Activated CD4-positive, CD25-positive, alpha-beta regulatory T cell treated with anti-CD3 and anti-CD28 coated beads, Interleukin-2, amount 50 U/mL, for 24 hours (primary cell): ENCODE results near the gene KRTAP10-6.
A peak's percentile ranks its signal among the peaks of the same experiment; 100 is the strongest.
"Not testable (repeated sequence)": the region's sequence is repeated elsewhere in the genome, so short reads cannot be mapped to it uniquely, and the experiment has no call there.

Experiments used
- ATAC-seq, 2 donors: fragments of 150-1000 bp; cut with Tn5 transposase; one replicate each; pipeline ENCODE4 v1.10.0; 2021; ENCODE audit warnings: mild to moderate bottlenecking in 1 of 2, moderate library complexity in 1 of 2

KRTAP10-6 gene

GRCh38 chr21:44592446-44593311 is at the start of gene KRTAP10-6:
Gene KRTAP10-6 (minus strand): TSS chr21:44592505. CDS start chr21:44592484, 21 bp downstream.
- no peak for ATAC-seq

- no peak for ATAC-seq
These were observed 48.5 kb upstream of the KRTAP10-6 start for GRCh38 chr21:44640761-44641160.

- no peak for ATAC-seq
These were observed 47.0 kb upstream of the KRTAP10-6 start for GRCh38 chr21:44639331-44639655.

- ATAC-seq = not testable (repeated sequence)
These were observed 46.4 kb upstream of the KRTAP10-6 start for GRCh38 chr21:44638506-44639330.

GRCh38 chr21:44637851-44638348 is 45.6 kb upstream of the KRTAP10-6 start:
- not testable (repeated sequence) for ATAC-seq

GRCh38 chr21:44637018-44637850 is 44.9 kb upstream of the KRTAP10-6 start, which contains the start of gene KRTAP10-10:
Gene KRTAP10-10 (plus strand): TSS chr21:44637356. CDS start chr21:44637418, 62 bp downstream.
- ATAC-seq = no peak

GRCh38 chr21:44636209-44637017 is 44.1 kb upstream of the KRTAP10-6 start:
- ATAC-seq = no peak

- no peak for ATAC-seq
These were observed 39.8 kb upstream of the KRTAP10-6 start for GRCh38 chr21:44632067-44632466.

- ATAC-seq = no peak
These were observed 38.1 kb upstream of the KRTAP10-6 start for GRCh38 chr21:44630440-44630839.

- ATAC-seq = no peak
These were observed 36.5 kb upstream of the KRTAP10-6 start for GRCh38 chr21:44628707-44629391.

- not testable (repeated sequence) for ATAC-seq
These were observed 35.5 kb upstream of the KRTAP10-6 start for GRCh38 chr21:44627831-44628233.

- not testable (repeated sequence) for ATAC-seq
These were observed 35.0 kb upstream of the KRTAP10-6 start for GRCh38 chr21:44627181-44627822.

- no peak for ATAC-seq
These were observed 34.4 kb upstream of the KRTAP10-6 start, which contains the start of gene KRTAP10-9 for GRCh38 chr21:44626673-44627143. Gene KRTAP10-9 (plus strand): TSS chr21:44627093. CDS start chr21:44627172, 79 bp downstream.

GRCh38 chr21:44626262-44626661 is 34.0 kb upstream of the KRTAP10-6 start:
- ATAC-seq = no peak

- ATAC-seq = no peak
These were observed 33.5 kb upstream of the KRTAP10-6 start for GRCh38 chr21:44625756-44626155.

- ATAC-seq = no peak
These were observed 31.3 kb upstream of the KRTAP10-6 start for GRCh38 chr21:44623575-44623974.

GRCh38 chr21:44619886-44620285 is 27.6 kb upstream of the KRTAP10-6 start:
- ATAC-seq = no peak

- peak; percentile 98 to 100 for ATAC-seq
These were observed 26.6 kb upstream of the KRTAP10-6 start for GRCh38 chr21:44618909-44619308.

- ATAC-seq = peak; percentile 17 to 31
These were observed 26.2 kb upstream of the KRTAP10-6 start for GRCh38 chr21:44618504-44618903.

GRCh38 chr21:44617071-44617501 is 24.8 kb upstream of the KRTAP10-6 start:
- ATAC-seq = no peak
